H54 (cell line): ENCODE measurements around the gene KRTAP23-1.

Source experiments
- DNase-seq: peaks from one replicate; pipeline ENCODE4 v3.0.0; 2011; ENCODE audit warnings: low spot score, mixed read lengths; ENCODE audit not compliant: insufficient read length
- FAIRE-seq: peaks from 3 replicates; lab custom pipeline; 2011; peaks lifted over from hg19 to GRCh38; lab: Jason Lieb, UNC
- POLR2A ChIP-seq: IDR thresholded peaks from 2 replicates; pipeline ENCODE4 v1.6.1; 2011; ENCODE audit warnings: low read depth, mild to moderate bottlenecking, low read length

Gene KRTAP23-1, protein sequence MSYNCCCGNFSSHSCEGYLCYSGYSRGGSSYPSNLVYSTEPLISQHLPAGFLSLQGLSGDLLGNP

DNA sequence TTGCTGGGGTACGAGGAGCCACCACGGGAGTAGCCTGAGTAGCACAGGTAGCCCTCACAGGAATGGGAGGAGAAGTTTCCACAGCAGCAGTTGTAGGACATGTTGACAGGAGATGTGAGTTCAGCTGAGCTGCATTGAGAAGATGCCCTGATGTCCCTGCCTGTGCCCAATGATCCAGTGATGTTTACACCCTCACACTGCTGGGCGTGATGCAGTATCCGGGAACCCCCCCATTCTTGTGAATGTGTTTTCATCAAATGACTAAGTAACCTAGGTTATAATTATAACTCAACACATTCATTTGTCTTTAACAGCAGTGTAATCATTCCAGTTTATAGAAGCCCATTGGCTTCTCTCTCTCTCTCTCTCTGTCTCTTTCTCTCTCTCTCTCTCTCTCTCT is at the start of gene KRTAP23-1:
TSS of gene KRTAP23-1 (minus strand) at position 101 of the 400 bp plus-strand sequence. CDS start at position 101, 0 bp downstream.
- DNase-seq (no peak), FAIRE-seq (no peak)
- TF ChIP-seq POLR2A = no peak

DNA sequence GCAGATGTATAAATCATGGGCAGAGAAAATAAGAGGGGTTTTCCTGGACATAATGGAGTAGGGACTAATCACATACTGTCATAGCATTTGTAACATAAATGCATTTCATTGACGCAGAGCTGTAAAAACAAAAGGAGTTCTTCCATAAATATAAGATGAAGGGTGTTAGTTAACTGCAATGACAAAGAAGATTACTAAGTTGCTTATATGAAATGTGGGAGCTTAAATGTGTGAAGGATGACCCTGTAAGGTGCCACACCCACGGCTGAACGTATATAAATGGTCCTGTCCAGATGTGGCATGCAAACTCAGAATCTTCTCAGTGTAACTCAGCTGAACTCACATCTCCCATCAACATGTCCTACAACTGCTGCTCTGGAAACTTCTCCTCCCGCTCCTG is 47.3 kb upstream of the KRTAP23-1 start, which contains the start of gene KRTAP13-1:
TSS of gene KRTAP13-1 (plus strand) at position 301 of the 400 bp plus-strand sequence. CDS start at position 357, 56 bp downstream.
- TF ChIP-seq POLR2A = no peak
- FAIRE-seq (no peak), DNase-seq (no peak)

DNA sequence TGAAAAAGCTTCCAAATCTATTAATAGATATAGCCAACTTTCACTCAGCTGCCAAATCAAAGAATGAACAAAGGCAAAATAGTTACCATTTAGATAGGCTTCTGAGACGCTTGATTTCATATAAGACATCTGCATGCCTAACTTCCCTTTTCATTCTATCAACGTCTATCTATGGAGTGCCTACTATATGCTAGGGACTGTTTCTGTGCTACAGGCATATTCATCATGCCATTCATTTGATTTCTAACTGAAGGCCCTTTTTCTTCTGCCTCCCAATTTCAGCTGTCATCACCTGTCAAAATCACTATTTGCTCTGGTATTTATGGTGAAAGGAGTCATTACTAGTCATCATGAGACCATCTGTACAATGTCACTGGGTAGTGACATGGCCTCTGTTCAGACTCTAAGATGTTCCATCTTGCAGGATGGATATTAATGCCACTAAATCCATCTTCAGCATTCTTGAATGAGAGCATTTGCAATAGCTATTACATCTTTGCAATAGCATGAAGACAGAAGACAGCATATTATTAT is 43.2 kb upstream of the KRTAP23-1 start:
- FAIRE-seq (no peak), DNase-seq (no peak)
- no peak for TF ChIP-seq POLR2A

DNA sequence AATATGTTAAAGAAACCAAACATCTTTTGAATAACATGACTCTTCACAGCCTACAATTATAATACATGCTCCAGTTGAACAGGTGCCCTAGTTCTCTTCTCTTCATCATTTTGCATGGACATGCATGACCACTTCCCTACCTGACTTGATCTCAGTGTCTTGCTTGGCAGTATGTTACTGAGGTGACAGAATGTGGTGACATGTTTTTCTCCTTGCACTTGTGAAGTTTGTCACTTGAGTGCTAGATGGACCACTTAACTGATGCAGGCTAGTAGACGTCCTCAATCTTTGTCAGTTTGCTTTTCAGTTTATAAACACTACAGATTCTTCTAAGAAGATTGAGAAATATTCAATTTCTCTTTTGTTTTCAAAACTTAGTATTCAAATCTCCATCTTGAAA is 33.8 kb upstream of the KRTAP23-1 start:
- DNase-seq (no peak), FAIRE-seq (no peak)
- no peak for TF ChIP-seq POLR2A

DNA sequence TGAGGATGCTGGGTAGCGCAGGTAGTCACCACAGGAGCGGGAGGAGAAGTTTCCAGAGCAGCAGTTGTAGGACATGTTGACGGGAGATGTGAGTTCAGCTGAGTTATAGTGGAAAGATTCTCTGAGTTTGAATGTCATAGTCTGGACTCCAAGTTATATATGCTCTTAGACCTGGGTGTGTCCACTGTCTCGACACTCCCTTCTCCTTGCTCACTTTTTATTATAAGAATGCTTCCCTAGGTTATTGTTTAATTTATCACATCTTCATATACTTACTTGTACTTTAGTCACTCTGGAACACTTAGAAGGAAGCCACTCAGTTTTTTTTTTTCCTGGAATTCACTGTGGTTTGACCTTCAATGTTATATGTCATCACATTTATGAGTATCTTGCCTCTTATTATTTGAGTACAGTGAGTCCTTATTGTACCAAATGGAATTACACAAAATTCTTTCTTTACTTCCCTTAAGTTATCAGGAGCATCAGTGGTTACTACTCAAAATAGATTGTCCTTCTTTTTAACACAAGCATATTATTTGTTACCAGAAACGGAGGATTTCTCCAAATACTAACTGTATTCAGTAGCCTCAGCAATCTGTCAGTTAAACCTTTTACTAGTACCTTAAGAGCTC is 23.8 kb upstream of the KRTAP23-1 start, which contains the start of gene KRTAP13-2:
TSS of gene KRTAP13-2 (minus strand) at position 133 of the 632 bp plus-strand sequence. CDS start at position 75, 58 bp downstream.
- FAIRE-seq (no peak), DNase-seq (no peak)
- no peak for TF ChIP-seq POLR2A

DNA sequence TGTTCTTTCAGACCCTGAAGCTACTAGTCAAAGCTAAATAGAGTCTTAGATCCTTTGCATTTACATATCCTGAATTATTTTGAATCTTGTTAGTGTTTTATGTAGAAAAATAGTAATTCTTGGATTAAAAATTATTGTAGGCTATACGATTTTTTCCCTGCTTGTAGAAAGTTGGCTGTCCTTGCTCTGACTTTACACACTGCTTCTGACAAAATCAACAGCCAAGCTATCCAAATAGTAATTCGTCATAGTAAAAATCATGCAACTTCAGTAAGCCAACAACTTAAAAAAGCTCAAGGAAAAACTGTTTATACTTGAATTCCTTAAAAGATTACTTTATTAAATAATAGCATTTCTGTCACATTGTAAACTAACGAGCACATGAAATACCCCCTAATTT is 7.5 kb upstream of the KRTAP23-1 start:
- FAIRE-seq = no peak
- DNase-seq = no peak
- TF ChIP-seq POLR2A = no peak

DNA sequence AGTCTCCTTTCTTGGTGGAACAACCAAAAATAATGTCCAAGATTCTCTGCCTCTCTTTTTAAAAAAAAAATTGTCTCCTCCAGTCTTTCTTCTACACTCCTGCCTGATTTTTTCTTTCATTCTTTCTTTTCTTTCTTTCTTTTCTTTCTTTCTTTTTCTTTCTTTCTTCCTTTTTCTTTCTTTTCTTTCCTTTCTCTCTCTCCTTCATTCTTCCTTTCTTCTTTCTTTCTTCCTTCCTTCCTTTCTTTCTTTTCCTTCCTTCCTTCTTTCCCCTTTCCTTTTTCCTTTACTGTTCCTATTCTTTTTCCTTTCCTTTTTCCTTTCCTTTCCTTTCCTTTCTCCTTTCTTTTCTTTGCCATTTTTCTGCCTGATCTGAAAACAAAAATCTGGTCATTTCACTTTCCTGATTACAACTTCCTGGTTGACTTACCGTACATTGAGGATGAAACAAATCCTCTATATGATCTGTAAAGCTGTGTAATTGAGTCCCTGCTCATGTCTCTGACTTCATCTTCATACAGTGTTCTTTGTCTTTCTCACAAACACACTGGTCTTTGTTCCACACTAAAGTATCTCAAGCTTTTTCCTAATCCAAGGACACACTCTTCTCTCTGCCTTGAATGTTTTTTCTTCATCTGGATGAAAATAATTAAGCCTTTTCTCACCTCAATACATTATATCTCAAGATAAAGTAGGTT is 6.1 kb upstream of the KRTAP23-1 start:
- no peak for TF ChIP-seq POLR2A
- no peak for DNase-seq
- no peak for FAIRE-seq

DNA sequence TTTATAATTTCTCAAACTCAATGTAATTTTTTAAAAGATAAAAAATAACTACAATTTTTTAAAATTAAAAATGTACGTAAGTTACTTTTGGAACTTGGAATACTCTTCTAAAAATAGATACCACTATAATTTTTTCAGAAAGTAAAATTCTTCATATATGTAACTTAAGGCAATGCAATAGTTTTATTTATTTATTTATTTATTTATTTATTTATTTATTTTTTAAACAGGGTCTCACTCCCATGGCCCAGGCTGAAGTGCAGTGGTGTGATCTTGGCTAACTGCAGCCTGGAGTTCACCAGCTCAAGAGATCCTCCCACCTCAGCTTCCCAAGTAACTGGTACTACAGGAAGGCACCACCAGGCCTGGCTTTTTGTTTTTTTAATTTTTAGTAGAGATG is 3.1 kb upstream of the KRTAP23-1 start:
- no peak for FAIRE-seq

DNA sequence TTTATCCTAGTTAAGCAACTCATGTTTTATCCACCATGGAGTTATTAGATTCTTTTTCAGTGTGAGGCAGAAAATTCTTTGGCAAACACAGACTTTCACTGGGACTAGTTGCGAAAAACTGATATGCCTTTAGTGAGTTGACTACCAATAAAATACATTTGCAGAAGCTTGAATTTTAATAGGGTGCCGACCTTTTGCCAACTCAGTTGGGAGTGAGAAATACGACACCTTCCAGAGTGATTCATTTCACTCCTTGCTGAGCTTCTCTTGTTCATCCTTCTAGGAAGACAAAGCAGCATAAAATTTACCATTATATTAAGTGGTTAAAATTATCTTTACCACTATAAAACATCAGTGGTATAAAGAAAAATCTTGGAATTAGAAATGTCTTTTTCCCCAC is 1.2 kb upstream of the KRTAP23-1 start:
- DNase-seq (no peak), FAIRE-seq (no peak)
- no peak for TF ChIP-seq POLR2A

More for the DNA sequence above, 3.1 kb upstream of the KRTAP23-1 start:
- no peak for TF ChIP-seq POLR2A
- no peak for DNase-seq

DNA sequence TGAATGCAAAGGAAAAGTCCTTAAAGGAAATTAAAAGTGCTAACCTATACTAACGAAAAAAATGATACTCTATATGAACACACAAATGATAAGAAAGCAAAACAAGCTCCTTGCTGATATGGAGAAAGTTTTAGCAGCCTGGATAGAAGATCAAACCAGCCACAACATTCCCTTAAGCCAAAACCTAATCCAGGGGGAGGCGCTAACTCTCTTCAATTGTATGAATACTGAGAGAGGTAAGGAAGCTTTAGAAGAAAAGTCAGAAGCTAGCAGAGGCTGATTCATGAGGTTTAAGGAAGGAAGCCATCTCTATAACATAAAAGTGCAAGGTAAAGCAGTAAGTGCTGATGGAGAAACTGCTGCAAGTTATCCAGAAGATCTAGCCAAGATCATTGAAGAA is 3.4 kb downstream of the KRTAP23-1 start:
- DNase-seq (no peak), FAIRE-seq (no peak)
- no peak for TF ChIP-seq POLR2A

DNA sequence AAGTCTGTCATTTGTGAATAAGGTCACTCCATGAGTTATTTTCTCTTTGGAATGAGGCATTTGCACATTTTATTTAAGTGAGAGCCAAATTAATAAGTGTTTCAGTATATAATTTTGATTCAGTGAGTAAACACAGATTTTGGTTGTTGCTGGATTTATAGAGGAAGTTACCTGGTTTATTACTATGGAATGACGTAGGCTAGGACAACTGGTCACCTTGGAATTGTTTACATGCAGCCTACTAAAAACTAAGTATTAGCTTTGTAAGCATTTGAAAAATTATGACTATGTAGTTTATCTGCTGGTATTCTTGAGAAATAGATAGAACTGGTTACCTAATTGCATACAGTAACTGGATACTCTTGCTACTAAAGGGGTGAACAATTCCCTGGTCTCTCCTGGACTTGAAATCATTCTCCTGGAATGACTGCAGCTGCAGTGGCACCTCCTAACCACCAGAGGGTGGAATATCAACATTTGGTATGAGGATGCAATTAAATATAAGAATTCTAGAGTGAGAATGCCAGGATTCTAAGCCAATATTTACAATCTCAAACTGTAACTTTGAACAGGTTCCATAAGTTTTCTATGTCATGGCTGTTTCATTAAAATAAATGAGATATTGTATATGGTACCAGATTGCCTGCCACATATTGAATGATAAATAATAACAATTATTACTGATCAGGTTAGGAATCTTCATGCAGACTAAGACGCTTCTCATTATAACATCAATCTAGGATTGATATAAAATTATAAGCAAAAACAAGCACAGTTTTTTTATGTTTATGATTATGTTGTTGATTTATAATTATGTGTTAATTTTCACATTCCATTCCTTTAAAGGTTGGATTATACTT is 7.5 kb downstream of the KRTAP23-1 start:
- no peak for TF ChIP-seq POLR2A
- DNase-seq = peak; percentile 13
- FAIRE-seq = peak; percentile 38

DNA sequence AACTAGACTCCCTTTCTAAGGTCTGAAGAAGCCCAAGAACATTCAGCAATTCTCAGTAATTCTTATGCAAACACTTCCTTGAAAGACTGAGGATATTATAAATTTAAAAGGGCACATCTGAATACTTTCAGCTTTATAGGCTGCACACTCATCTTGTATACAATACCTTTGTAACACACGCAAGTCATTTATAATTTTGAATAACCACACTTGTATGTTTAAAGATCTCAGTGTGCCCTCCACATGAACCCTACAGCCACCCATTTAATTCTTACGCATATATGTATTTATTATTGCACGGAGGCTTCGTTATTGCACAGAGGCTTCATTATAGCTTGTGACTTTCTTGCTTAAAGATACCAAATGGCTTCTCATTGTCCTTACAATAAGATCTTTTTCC is 9.7 kb downstream of the KRTAP23-1 start:
- no peak for DNase-seq
- TF ChIP-seq POLR2A = no peak
- FAIRE-seq = no peak

DNA sequence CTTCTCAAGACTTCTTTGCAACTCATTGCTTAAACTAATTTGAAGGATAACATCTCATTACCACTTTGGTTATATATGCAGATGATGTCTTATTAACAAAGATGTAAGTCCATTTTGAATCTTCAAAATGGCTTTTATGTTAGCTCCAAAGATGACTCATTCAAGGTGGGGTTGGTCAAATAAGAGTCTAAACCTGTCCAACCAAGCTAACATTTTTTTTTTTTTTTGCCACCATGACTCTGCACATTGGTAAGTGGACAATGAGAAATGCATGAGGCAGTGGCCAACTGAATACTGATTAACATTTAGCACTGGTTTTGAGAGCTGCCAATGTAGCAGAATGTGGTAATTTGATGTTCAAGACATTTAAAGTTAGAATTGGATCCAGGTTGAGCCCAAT is 10.6 kb downstream of the KRTAP23-1 start:
- no peak for FAIRE-seq

More for the DNA sequence above, 10.6 kb downstream of the KRTAP23-1 start:
- no peak for TF ChIP-seq POLR2A
- DNase-seq = no peak
